Left renal cortex interstitium (tissue), 4 donors: ENCODE measurements around the gene ABCC6. TPM values are rescaled to one million over a fixed set of nuclear protein-coding genes. Genes with fewer than 3 reads are reported as not detected.
"Not testable (repeated sequence)": the region's sequence is repeated elsewhere in the genome, so short reads cannot be mapped to it uniquely, and the experiment has no call there.

ENCODE experiments used
- DNase-seq, 4 donors: peaks; one replicate each; pipeline ENCODE4 v3.0.0-alpha.2; 2013; ENCODE audit warnings: low read depth in 4 of 4, low spot score in 2 of 4, missing footprints in 1 of 4
- polyA plus RNA-seq, 4 donors: library from polyadenylated mRNA; unstranded; fragments of 120-200 nt; gene quantifications; one replicate each; pipeline ENCODE4 v1.2.1, GENCODE V29; 2013; ENCODE audit not compliant: insufficient read length in 4 of 4

The ABCC6 gene
- polyA plus RNA-seq: 10 to 100 TPM; 14.8 to 24.0 (median 23.3) TPM

DNA sequence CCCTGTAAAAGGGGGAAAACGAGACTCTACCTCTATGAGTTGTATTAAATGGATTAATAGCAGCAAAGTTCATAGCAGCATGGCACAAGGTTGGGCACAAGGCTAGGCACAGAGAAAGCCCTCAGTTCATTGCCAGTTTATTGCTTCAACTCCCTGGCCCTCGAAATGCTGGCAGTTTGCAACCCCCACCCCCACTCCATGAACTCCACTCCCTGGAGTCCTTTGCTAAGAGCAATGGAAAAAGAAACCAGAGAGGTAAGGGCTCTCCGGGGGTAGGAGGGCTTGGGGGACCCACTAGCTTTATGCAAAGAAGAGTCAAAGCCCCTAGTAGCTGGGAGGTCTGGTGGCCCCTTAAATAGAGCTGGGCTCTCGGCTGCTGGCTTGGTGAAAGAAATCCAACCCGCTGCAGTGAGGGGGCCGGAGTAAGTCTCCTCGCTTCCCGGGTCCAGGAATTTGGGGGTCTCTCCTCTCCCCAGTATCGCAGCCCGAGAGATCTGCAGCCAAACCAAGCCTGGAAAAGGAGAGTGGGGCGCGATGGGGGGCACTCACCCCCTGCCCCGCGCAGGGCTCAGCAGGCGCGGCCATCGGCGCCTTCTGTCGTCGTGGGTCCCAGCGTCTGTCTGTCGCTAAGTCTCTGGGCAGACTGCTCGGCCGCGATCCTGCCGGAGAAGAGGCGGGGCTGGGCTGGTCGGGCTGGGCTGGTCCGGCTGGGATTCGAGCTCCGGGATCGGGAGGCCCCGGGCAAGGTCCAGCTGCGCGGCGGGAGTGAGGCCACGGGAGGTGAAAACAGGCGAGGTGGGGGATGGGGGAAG lies at the start of gene ABCC6:
Gene ABCC6, minus strand, starts transcription at position 645 of the 812 bp plus-strand sequence. Its CDS starts 60 bp downstream, at position 585.
- DNase-seq: not testable (repeated sequence)

DNA sequence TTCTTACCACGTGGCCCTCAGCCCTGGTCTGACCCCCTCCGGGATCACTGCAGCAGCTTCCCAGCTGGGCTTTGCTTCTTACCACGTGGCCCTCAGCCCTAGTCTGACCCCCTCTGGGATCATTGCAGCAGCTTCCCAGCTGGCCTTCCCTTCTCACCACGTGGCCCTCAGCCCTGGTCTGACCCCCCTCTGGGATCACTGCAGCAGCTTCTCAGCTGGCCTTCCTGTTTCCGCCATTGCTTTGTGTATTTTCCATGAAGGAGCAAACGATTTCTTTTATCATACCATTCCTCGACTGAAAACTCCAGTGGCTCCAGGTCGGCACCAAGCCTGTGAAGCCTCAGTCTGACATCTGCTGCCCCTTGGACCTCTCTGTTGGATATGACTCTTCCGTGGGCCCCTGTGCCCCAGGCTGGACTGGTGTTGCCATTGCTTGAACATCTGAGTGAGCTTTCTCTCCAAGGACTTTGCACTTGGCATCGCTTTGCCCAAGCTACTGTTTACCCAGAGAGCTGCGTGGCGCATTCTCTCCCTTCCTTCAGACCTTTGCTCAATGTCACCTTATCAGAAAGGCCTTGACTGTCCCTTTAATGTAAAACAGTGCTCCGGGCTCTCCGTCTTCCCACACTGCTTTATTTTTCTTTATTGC lies 49.4 kb upstream of the ABCC6 start:
- DNase-seq: not testable (repeated sequence)

- not testable (repeated sequence) for DNase-seq
These were observed 48.4 kb upstream of the ABCC6 start for GRCh38 chr16:16271658-16272057.

- DNase-seq: not testable (repeated sequence)
These were observed 45.0 kb upstream of the ABCC6 start for GRCh38 chr16:16268185-16268808.

GRCh38 chr16:16267708-16268107 lies 44.4 kb upstream of the ABCC6 start:
- DNase-seq: not testable (repeated sequence)

DNA sequence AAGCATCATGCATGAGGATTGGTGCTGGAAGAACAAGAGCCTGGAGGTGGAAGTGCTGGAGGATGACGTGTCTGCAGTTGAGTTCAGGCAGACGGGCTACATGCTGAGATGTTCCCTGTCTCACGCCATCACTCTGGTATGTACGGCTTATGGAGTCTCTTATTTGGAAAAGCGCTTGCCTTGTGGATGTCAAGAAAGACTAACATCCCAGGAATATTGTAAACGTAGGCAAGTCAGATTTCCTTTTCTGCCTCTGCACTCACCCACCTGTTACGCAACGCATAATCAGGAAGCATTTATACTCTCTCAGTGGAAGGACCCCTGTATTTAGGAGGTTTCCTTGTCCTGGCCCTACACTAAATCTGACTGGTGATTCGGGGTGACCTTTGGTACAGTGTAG lies 41.8 kb upstream of the ABCC6 start:
- not testable (repeated sequence) for DNase-seq

DNA sequence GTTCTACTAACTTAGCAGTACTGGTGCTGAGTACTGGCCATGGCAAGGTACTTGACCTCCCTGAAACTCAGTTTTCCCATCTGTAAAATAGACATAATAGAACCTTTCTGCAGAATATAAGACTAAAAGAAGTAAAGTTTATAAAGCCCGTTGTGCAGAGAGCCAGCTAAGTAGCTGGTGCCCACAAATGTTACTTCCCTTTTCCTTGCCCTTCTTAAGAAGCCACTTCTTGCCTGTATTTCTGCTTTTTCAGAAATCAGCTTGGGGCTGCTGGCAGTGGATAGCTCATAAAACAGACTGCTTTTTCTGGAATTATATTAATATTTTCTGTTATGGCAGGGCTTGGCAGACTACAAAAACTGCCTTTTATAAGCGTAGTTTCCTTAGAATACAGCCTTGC lies 40.7 kb upstream of the ABCC6 start:
- not testable (repeated sequence) for DNase-seq

DNA sequence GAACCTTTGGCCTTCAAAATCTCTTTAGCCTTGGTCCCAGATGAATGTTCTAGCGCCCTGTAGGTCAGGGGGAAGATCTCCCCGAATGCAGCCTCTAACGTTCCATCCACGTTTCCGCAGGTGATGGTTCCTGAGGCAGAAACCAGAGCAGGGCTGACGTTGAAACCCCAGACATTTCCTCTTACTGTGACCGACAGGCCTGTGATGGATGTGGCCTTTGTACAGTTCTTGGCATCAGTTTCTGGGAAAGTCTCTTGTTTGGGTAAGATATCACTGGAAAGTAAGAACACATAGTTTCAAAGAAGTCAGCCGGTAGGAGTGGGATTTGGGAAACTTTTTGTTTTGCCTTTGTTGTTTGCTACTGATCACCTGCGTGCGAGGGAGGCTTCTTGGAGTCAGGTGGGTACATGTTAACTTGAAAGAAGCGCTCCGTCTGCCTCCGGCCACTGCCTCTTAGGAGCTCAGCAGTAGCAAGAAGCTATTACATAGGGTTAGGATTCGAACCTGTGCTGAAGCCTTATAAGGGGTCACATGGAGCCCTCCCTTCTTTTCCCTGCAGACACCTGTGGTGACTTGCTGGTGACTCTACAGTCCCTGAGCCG lies 39.8 kb upstream of the ABCC6 start:
- not testable (repeated sequence) for DNase-seq

GRCh38 chr16:16259971-16260370 lies 36.7 kb upstream of the ABCC6 start:
- not testable (repeated sequence) for DNase-seq

DNA sequence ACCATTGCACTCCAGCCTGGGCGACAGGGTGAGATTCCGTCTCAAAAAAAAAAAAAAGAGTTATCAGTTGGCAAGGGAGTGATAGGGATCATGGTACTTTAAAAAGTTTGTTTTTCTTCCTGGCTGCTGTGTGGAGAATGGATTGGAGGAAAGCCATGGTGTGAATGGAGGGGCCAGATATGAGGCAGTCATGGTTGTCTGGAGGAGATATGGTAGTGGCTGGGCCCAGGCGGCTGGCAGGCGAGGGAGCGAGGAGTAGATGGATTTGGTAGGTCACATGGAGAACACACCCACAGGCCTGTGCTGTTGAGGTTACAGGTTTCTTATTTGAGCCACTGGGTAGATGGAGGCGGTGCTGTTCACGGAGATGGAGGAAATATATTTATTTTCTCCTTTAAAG lies 35.5 kb upstream of the ABCC6 start:
- not testable (repeated sequence) for DNase-seq

GRCh38 chr16:16257301-16257923 lies 34.1 kb upstream of the ABCC6 start:
- DNase-seq: not testable (repeated sequence)

GRCh38 chr16:16252377-16252776 lies 29.1 kb upstream of the ABCC6 start:
- DNase-seq: not testable (repeated sequence)

DNA sequence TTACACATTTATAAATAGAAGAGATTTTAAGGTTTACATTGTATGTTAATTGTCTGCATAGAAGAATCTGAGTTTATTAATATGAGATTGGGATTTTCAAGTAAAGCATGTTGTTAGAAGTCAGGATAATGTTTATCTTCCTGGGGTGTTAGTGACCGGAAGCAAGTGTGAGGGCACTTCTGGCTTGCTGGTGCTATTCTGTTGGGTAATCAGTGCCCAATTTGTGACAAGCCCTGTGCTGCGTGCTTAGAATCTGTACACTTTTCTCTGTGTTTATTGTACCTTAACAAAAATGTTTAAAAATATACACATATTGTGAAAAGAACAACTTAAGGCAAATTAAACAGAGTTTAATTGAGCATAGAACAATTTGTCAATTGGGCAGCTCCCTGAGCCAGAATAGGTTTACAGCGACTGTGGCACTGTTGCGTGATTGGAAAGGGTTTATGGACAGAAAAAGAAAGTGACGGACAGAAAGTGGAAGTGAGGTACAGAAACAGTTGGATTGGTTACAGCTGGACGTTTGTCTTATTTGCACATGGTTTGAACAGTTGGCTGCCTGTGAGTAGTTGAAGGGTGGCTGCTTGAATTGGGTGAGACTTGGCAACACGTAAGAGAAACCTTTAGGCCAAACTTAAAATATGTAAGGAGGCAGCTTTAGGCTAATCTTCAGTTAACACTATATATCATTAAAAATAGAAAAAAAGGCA lies 26.5 kb upstream of the ABCC6 start:
- DNase-seq: not testable (repeated sequence)

DNA sequence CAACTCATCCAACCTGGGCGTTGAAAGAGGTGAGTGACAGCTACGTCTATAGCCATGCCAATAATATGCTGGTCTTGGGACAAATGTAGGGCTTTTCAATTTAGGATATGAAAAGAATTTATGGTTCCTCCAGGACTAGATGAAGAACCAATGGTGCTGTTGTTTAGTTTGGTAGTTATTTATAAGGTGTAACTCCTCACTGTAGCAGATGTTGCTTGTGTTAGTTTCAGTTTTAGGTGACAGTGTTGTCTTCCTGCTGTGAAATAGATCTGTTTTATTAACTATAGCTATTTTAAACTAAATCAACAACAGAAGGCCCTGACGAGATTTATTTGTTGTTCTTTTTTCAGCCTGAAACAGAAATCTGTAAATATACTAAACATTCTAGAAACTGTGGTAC lies 24.1 kb upstream of the ABCC6 start:
- DNase-seq: not testable (repeated sequence)

DNA sequence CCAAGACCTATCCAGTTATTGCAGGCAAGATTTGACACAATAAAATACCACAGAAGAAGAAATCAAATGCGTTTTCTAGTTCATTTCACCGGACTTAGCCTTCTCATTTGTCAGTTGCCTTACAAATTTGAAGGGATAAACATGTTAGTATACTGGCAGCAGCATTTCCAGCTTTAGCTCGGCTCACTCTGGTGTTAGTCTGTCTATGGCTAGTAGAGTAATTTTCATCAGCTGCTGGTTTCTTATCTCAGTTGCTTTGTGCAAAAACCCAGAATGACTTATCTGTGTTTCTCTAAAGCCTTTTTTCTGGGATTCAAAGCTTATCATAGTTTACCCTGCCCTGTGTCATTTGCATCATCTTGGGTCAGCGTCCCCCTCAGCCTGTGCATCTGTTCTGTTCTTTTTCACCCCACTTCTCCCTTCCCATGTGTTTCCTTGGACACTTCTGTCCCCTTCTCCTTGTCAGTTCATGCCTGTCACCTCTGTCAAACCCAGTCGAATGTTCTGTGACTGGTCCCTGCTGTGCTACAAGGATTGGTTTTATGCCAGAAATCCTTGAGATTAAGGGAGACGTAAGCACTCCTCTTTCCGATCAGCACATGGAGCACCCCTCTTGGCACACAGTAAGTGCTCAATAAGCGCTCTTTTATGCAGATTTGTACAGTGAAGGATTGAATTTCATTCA lies 23.4 kb upstream of the ABCC6 start:
- not testable (repeated sequence) for DNase-seq

DNA sequence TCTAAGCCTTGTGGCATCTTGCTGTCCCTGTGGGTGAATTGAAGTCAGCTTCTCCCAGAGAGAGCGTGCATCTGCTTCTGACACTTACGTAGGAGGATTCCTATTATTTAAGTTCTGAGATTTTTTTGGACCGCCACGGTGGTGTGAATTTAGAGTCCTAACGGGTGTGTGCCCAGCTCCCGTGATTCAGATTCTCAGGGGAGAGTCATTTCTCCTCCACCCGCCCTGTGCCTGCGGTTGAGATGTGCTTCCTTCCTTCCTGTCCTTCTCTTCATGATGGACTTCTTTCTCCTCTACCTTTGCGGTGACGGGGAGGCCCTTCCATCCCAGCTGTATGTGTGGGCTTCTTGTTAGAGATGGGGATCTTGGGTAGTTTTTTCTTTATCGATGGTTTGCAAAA lies 20.6 kb upstream of the ABCC6 start:
- DNase-seq: not testable (repeated sequence)

GRCh38 chr16:16240667-16241066 lies 17.4 kb upstream of the ABCC6 start:
- DNase-seq: not testable (repeated sequence)

DNA sequence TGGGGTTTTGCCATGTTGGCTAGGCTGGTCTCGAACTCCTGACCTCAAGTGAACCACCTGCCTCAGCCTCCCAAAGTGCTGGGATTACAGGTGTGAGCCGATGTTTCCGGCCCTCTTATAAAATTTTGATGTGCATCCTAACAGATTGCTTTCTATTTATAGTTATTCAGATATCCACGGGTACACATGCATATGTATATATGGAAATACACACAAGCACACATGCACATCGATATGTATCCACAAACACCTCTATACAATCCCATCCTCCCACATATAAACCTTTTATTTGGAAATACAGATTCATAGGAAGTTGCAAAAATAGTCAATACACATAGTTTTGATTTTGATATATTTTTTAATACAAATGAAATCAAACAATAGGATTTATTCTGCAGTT lies 14.4 kb upstream of the ABCC6 start:
- DNase-seq: not testable (repeated sequence)

- DNase-seq: not testable (repeated sequence)
These were observed 13.8 kb upstream of the ABCC6 start for GRCh38 chr16:16237071-16237470.
